GM12891 (cell line): Measurements from ENCODE around the gene UPF1.
A peak's percentile ranks its signal among the peaks of the same experiment; 100 is the strongest.

ENCODE experiments used
- DNase-seq: peaks from one replicate; pipeline ENCODE4 v3.0.0; 2011; ENCODE audit warnings: low spot score; ENCODE audit not compliant: insufficient read length
- FAIRE-seq: peaks from 2 replicates; lab custom pipeline; 2011; peaks lifted over from hg19 to GRCh38; lab: Jason Lieb, UNC
- PAX5 ChIP-seq: IDR thresholded peaks from 2 replicates; pipeline ENCODE4 v1.6.1; 2011; ENCODE audit warnings: low read length, moderate library complexity, mild to moderate bottlenecking; ENCODE audit not compliant: insufficient read depth, severe bottlenecking
- POLR2A ChIP-seq: IDR thresholded peaks from 2 replicates; pipeline ENCODE4 v1.6.1; 2011; ENCODE audit warnings: low read depth, low read length, control low read depth
- POLR2AphosphoS5 ChIP-seq: IDR thresholded peaks from 2 replicates; pipeline ENCODE4 v1.6.1; 2011; ENCODE audit warnings: low read depth, low read length, control low read depth
- POU2F2 ChIP-seq: IDR thresholded peaks from 2 replicates; pipeline ENCODE4 v1.6.1; 2011; ENCODE audit warnings: low read depth, mild to moderate bottlenecking, control low read depth, low read length, moderate library complexity
- SPI1 ChIP-seq: IDR thresholded peaks from 2 replicates; pipeline ENCODE4 v1.6.1; 2011; ENCODE audit warnings: low read depth, low read length, control low read depth
- TAF1 ChIP-seq: IDR thresholded peaks from 2 replicates; pipeline ENCODE4 v1.6.1; 2011; ENCODE audit warnings: low read depth, low read length, control low read depth

UPF1 gene

GRCh38 chr19:18847549-18848463, 16.0 kb downstream of the UPF1 start:
- DNase-seq (no peak), FAIRE-seq (no peak)
- TF ChIP-seq POLR2AphosphoS5 = no peak
- TF ChIP-seq SPI1 = no peak
- no peak for TF ChIP-seq TAF1
- no peak for TF ChIP-seq PAX5
- TF ChIP-seq POLR2A = no peak
- TF ChIP-seq POU2F2 = no peak

GRCh38 chr19:18848878-18849661, 17.3 kb downstream of the UPF1 start:
- DNase-seq (no peak), FAIRE-seq (no peak)
- TF ChIP-seq PAX5 = no peak
- no peak for TF ChIP-seq POLR2AphosphoS5
- TF ChIP-seq SPI1 = peak; percentile 73

- no peak for TF ChIP-seq SPI1
- no peak for TF ChIP-seq POLR2A
- TF ChIP-seq TAF1 = no peak
- peak; percentile 41 for TF ChIP-seq PAX5
- TF ChIP-seq POLR2AphosphoS5 = no peak
- DNase-seq (no peak), FAIRE-seq (peak; percentile 62)
Observed at GRCh38 chr19:18849838-18850400, 18.2 kb downstream of the UPF1 start.

GRCh38 chr19:18850471-18851375, 19.0 kb downstream of the UPF1 start:
- no peak for TF ChIP-seq POU2F2
- no peak for TF ChIP-seq POLR2A
- no peak for TF ChIP-seq PAX5
- TF ChIP-seq POLR2AphosphoS5 = no peak
- no peak for TF ChIP-seq SPI1
- TF ChIP-seq TAF1 = no peak
- FAIRE-seq (no peak), DNase-seq (no peak)

- FAIRE-seq (no peak), DNase-seq (no peak)
- TF ChIP-seq PAX5 = no peak
- no peak for TF ChIP-seq TAF1
- no peak for TF ChIP-seq POU2F2
- no peak for TF ChIP-seq SPI1
- no peak for TF ChIP-seq POLR2A
- no peak for TF ChIP-seq POLR2AphosphoS5
Observed at GRCh38 chr19:18851673-18852325, 20.0 kb downstream of the UPF1 start.

GRCh38 chr19:18852648-18853047, 20.9 kb downstream of the UPF1 start:
- DNase-seq = no peak
- TF ChIP-seq POLR2A = no peak
- no peak for TF ChIP-seq SPI1
- no peak for FAIRE-seq

- TF ChIP-seq POLR2A (no peak), TAF1 (no peak), PAX5 (no peak), POLR2AphosphoS5 (peak; percentile 28; the same call in 1 of the 2 replicates)
- FAIRE-seq (no peak), DNase-seq (no peak)
Observed at GRCh38 chr19:18853755-18854427, 22.1 kb downstream of the UPF1 start.

GRCh38 chr19:18854982-18855381, 23.2 kb downstream of the UPF1 start:
- FAIRE-seq = no peak
- TF ChIP-seq TAF1 (no peak), POLR2AphosphoS5 (no peak), SPI1 (no peak), POU2F2 (no peak), POLR2A (no peak), PAX5 (no peak)
- DNase-seq = no peak
